ENCODE results near the gene MAMDC2. TPM values are rescaled to one million over a fixed set of nuclear protein-coding genes. Genes with fewer than 3 reads are reported as not detected.

MAMDC2 gene
- total and polyA plus RNA-seq, 2 donors (not counting 1 experiment from before 2014, with no cell fraction given), result 14.4 to 23.0 TPM

GRCh38 chr9:70093944-70094343, 50.3 kb downstream of the MAMDC2 start:
- TF ChIP-seq CTCF (conservative IDR thresholded peaks at IDR 0.05 in 1 of 2, IDR thresholded peaks at IDR 0.05 in 1 of 2; ENCODE audit: low read depth in 1 of 2, low read length in 2 of 2) (no peak), EZH2 (IDR thresholded peaks at IDR 0.05; ENCODE audit: low read length, missing control alignments) (no peak)
- DNase-seq (ENCODE audit: low read depth in 2 of 2), result peak in 1 of 2 donors; percentile 33
- Histone ChIP-seq H4K20me1 (ENCODE audit: control insufficient read depth, extremely low read depth, insufficient read depth, low read length) (no peaks in the 10 kb centered on the region), H3K4me2 (ENCODE audit: extremely low read depth, insufficient read depth, low read length) (no peak overlapping the region), H3K27ac (ENCODE audit: insufficient read depth, low read length) (no peak overlapping the region), H3K36me3 (ENCODE audit: control insufficient read depth, insufficient read depth, low read length) (no peaks in the 10 kb centered on the region), H3K27me3 (ENCODE audit: control insufficient read depth, insufficient read depth, low read length) (no peaks in the 10 kb centered on the region), H2AFZ (ENCODE audit: low read length) (no peak overlapping the region), H3K9ac (ENCODE audit: insufficient read depth, low read length) (no peak overlapping the region), H3K79me2 (ENCODE audit: control insufficient read depth, insufficient read depth, low read length) (no peaks in the 10 kb centered on the region), H3K4me3 (replicated peaks in 1 of 4; ENCODE audit: control extremely low read depth in 1 of 4, insufficient read depth in 1 of 4, low read depth in 3 of 4, low read length in 4 of 4) (no peak overlapping the region), H3K4me1 (ENCODE audit: control insufficient read depth, extremely low read depth, insufficient read depth, low read length) (no peaks in the 10 kb centered on the region), H3K9me3 (ENCODE audit: control insufficient read depth, insufficient read depth, low read depth, low read length) (no peaks in the 10 kb centered on the region)

GRCh38 chr9:70094747-70095146, 51.1 kb downstream of the MAMDC2 start:
- no peak for DNase-seq (ENCODE audit: low read depth in 2 of 2)
- H3K4me2 ChIP-seq (ENCODE audit: extremely low read depth, insufficient read depth, low read length), result no peak overlapping the region
- no peaks in the 10 kb centered on the region for H3K79me2 ChIP-seq (ENCODE audit: control insufficient read depth, insufficient read depth, low read length)
- no peak overlapping the region for H3K9ac ChIP-seq (ENCODE audit: insufficient read depth, low read length)
- H3K27ac ChIP-seq (ENCODE audit: insufficient read depth, low read length), result no peak overlapping the region
- no peak overlapping the region for H2AFZ ChIP-seq (ENCODE audit: low read length)
- H3K27me3 ChIP-seq (ENCODE audit: control insufficient read depth, insufficient read depth, low read length), result no peaks in the 10 kb centered on the region
- TF ChIP-seq CTCF (conservative IDR thresholded peaks at IDR 0.05 in 1 of 2, IDR thresholded peaks at IDR 0.05 in 1 of 2; ENCODE audit: low read depth in 1 of 2, low read length in 2 of 2), result no peak
- no peak for TF ChIP-seq EZH2 (IDR thresholded peaks at IDR 0.05; ENCODE audit: low read length, missing control alignments)
- H3K9me3 ChIP-seq (ENCODE audit: control insufficient read depth, insufficient read depth, low read depth, low read length), result no peaks in the 10 kb centered on the region
- no peaks in the 10 kb centered on the region for H3K36me3 ChIP-seq (ENCODE audit: control insufficient read depth, insufficient read depth, low read length)
- H3K4me3 ChIP-seq (replicated peaks in 1 of 4; ENCODE audit: control extremely low read depth in 1 of 4, insufficient read depth in 1 of 4, low read depth in 3 of 4, low read length in 4 of 4), result no peak overlapping the region
- H3K4me1 ChIP-seq (ENCODE audit: control insufficient read depth, extremely low read depth, insufficient read depth, low read length), result no peaks in the 10 kb centered on the region
- no peaks in the 10 kb centered on the region for H4K20me1 ChIP-seq (ENCODE audit: control insufficient read depth, extremely low read depth, insufficient read depth, low read length)

GRCh38 chr9:70097187-70097586, 53.5 kb downstream of the MAMDC2 start:
- no peaks in the 10 kb centered on the region for H3K9me3 ChIP-seq (ENCODE audit: control insufficient read depth, insufficient read depth, low read depth, low read length)
- H3K4me2 ChIP-seq (ENCODE audit: extremely low read depth, insufficient read depth, low read length), result no peak overlapping the region
- no peaks in the 10 kb centered on the region for H3K27me3 ChIP-seq (ENCODE audit: control insufficient read depth, insufficient read depth, low read length)
- TF ChIP-seq EZH2 (IDR thresholded peaks at IDR 0.05; ENCODE audit: low read length, missing control alignments) (no peak), CTCF (conservative IDR thresholded peaks at IDR 0.05 in 1 of 2, IDR thresholded peaks at IDR 0.05 in 1 of 2; ENCODE audit: low read depth in 1 of 2, low read length in 2 of 2) (no peak)
- H4K20me1 ChIP-seq (ENCODE audit: control insufficient read depth, extremely low read depth, insufficient read depth, low read length), result no peaks in the 10 kb centered on the region
- H3K79me2 ChIP-seq (ENCODE audit: control insufficient read depth, insufficient read depth, low read length), result no peaks in the 10 kb centered on the region
- H2AFZ ChIP-seq (ENCODE audit: low read length), result no peak overlapping the region
- DNase-seq (ENCODE audit: low read depth in 2 of 2), result no peak
- no peak overlapping the region for H3K9ac ChIP-seq (ENCODE audit: insufficient read depth, low read length)
- no peaks in the 10 kb centered on the region for H3K36me3 ChIP-seq (ENCODE audit: control insufficient read depth, insufficient read depth, low read length)
- H3K27ac ChIP-seq (ENCODE audit: insufficient read depth, low read length), result no peak overlapping the region
- no peak overlapping the region for H3K4me3 ChIP-seq (replicated peaks in 1 of 4; ENCODE audit: control extremely low read depth in 1 of 4, insufficient read depth in 1 of 4, low read depth in 3 of 4, low read length in 4 of 4)
- H3K4me1 ChIP-seq (ENCODE audit: control insufficient read depth, extremely low read depth, insufficient read depth, low read length), result no peaks in the 10 kb centered on the region
